GM19467 (cell line): ENCODE results near the gene METTL22.

Experiments
- ATAC-seq: cut with Tn5 transposase; IDR thresholded peaks from one replicate; pipeline ENCODE4 v1.9.1; 2021; ENCODE audit warnings: mild to moderate bottlenecking, moderate library complexity; ENCODE audit not compliant: unreplicated experiment

METTL22 gene

GRCh38 chr16:8591451-8591850, 30.0 kb upstream of the METTL22 start:
- no peak for ATAC-seq

- ATAC-seq: no peak
These were observed 27.3 kb upstream of the METTL22 start for GRCh38 chr16:8594149-8594666.

- no peak for ATAC-seq
These were observed 25.7 kb upstream of the METTL22 start for GRCh38 chr16:8595783-8596182.

- no peak for ATAC-seq
These were observed 24.9 kb upstream of the METTL22 start for GRCh38 chr16:8596581-8596980.

- no peak for ATAC-seq
These were observed 21.2 kb upstream of the METTL22 start for GRCh38 chr16:8600144-8600775.

GRCh38 chr16:8605554-8605953, 15.9 kb upstream of the METTL22 start:
- ATAC-seq: no peak

GRCh38 chr16:8607214-8607613, 14.3 kb upstream of the METTL22 start:
- ATAC-seq: no peak

GRCh38 chr16:8611122-8611521, 10.4 kb upstream of the METTL22 start:
- ATAC-seq: no peak

GRCh38 chr16:8611886-8612600, 9.5 kb upstream of the METTL22 start:
- no peak for ATAC-seq

- no peak for ATAC-seq
These were observed 7.0 kb upstream of the METTL22 start for GRCh38 chr16:8614435-8615029.

- no peak for ATAC-seq
These were observed 1.7 kb upstream of the METTL22 start for GRCh38 chr16:8619671-8620370.

- no peak for ATAC-seq
These were observed 963 bp upstream of the METTL22 start for GRCh38 chr16:8620535-8620934.

GRCh38 chr16:8621222-8621571, 301 bp upstream of the METTL22 start:
- ATAC-seq: no peak

- no peak for ATAC-seq
These were observed 788 bp downstream of the METTL22 start for GRCh38 chr16:8622315-8622656.

GRCh38 chr16:8623634-8624033, 2.1 kb downstream of the METTL22 start:
- ATAC-seq: no peak

GRCh38 chr16:8625491-8626087, 4.1 kb downstream of the METTL22 start:
- ATAC-seq: no peak

GRCh38 chr16:8626946-8627345, 5.4 kb downstream of the METTL22 start:
- no peak for ATAC-seq

- no peak for ATAC-seq
These were observed 6.0 kb downstream of the METTL22 start for GRCh38 chr16:8627456-8627855.

- ATAC-seq: no peak
These were observed 7.7 kb downstream of the METTL22 start for GRCh38 chr16:8628981-8629725.

- no peak for ATAC-seq
These were observed 8.9 kb downstream of the METTL22 start for GRCh38 chr16:8630255-8630953.
